ENCODE results near the gene SLC22A5.

GRCh38 chr5:132435886-132436285 lies 66.4 kb downstream of the SLC22A5 start:
- no peak for TF ChIP-seq CTCF (IDR thresholded peaks at IDR 0.05)
- no peak for TF ChIP-seq EP300 (IDR thresholded peaks at IDR 0.05; ENCODE audit: low read depth)
- TF ChIP-seq POLR2A (IDR thresholded peaks at IDR 0.05): no peak
- no peak for TF ChIP-seq POLR2AphosphoS5 (IDR thresholded peaks at IDR 0.05)
